Activated CD8-positive, alpha-beta memory T cell treated with anti-CD3 and anti-CD28 coated beads, Interleukin-2, amount 50 U/mL, for 4 hours (primary cell): ENCODE data around the gene ARPP21.

Source experiments
- DNase-seq: peaks from one replicate; pipeline ENCODE4 v3.0.0-alpha.2; 2020

ARPP21 gene

DNA sequence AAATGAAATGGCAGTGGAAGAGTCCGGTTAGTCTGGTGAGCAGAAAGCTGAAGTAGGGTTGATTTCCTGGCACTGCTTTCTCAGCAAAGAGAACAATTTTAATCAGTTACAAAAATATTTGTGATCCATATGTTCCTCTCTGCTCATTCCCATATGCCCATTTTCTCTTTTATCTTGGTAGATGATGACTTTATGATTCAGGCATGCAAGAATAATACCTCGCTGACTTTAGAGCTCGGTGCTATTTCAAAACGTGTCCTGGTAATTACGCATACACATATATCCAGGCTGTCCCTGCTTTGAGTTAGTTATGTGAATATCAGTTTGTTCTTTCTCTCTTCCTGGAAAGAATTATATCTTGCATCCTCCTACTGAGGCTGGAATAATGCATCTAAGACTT lies 38.5 kb downstream of the ARPP21 start:
- DNase-seq: no peak

DNA sequence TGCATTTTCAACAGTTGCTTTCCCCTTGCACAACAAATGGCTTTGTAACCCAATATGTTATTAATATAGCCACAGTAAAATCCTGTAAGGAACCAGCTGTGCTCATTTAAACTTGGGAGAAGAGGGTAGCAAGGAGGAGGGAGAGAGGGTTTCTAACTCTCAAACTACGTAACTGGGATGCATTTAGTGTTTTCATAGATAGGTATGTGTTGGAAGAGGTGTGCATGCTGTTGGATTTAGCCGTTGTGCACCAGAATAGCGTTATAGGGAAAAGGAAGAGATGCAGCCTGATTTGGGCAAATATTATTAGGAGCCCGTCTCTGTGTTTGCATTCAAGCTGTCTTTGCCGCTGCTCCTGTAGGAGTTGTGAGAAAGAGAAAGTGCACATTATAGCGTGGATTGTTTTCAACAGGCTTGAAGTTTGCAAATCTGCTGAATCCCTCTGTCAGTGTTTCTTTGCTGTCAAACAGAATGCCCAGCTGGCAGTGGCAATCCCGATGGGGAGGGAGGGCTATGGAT lies 39.4 kb downstream of the ARPP21 start:
- DNase-seq: no peak

DNA sequence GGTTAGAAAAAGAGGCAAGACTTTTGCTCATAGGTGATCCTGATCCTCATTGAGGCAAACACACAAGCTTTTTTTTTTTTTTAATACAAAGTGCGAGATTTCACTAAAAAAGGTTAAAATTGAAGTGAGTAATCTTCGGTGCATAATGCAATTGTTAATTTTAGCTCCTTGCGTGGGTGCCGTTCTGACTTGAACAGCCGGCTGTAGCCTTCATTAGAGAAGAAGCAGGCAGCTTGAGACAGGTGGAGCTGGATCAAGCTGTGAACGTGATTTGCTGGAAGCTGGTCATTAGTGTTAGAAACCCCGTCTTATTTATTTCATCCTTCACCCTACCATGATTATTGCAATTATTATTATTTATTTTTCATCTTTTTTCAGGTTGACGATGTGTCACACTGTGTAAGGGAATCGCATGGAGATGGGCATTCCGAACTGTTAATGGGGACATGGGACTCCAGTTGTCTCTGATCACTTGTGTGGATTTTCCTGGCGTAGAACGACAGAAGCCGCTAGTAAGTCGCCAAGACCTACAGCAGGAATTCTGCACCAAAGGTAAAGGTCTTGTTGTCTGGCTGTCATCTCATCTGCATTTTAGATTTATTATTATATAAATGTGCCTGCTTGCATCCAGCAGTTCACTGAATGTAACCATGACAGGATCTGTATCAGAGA lies 40.2 kb downstream of the ARPP21 start:
- DNase-seq: no peak

DNA sequence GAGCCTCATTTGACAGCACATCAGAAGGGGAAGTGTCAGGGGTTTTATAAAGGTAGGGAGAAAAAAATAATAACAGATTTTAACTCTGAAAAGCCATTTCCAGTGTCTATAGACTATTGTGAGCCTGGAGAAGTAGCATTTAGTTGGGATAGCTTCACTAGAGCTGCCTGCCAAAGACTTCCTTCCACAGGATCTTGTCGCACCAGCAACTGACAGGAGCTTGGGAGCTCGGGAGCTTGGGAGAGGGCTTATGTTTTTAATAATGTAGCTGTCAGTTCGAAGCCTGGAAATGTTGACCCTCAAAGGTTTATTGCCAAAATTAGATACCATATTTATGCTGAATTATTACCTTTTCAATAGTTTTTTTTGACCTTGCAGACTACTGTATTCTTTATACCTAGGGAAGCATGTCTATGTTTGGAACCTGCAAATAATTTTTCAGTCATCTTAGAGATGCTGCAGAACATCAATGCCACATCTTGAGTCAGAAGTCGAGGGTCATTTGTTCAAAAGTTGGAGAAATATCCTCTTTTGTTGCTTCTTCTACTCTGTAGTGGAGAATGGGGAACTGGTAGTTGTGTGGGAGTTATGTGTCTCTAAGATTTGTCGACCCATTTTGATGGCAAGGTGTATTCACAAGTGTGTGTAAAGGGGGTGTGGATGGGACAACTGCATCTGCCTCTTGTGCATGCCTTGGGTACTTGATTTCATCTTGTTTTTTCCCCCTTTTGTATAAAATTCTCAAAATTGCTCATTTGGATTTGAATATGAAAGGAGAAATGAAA lies 41.7 kb downstream of the ARPP21 start:
- no peak for DNase-seq

DNA sequence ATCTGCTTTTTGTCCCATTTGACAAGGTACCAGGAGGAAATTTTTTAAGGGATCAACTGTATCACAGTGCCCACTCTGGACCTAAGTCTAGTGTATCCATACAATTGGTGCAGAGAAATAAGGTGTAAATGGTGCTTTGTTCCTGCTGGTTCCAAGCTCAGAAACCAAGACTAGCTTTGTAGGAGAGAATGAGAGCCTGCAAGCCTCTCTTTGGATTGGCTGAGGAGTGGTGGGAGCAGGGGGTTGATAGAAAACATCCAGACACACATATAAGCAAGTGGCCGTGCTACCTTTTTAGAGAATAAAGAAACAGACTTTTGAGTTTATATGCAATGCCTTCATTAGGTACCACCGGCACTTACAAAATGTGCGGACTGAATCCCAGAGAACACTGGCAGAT lies 45.8 kb downstream of the ARPP21 start:
- no peak for DNase-seq

DNA sequence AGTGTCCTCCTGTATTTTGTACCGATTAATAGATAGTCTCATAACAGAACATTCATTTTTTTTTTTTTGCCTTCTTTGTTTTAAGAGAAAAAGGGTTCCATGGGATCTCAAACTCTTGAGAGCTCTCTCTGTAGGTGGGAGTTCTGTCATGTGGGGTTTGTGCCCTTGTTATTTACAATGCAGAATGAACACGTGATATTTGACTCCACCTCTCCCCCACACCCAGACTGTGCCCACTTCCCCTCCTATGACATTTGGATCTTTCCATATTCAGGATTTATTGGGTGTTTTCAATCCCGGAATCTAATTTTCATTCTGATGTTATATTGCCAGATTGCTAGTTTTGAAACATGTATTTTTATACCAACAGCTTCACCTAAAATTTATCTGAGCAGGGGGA lies 49.5 kb downstream of the ARPP21 start:
- no peak for DNase-seq

DNA sequence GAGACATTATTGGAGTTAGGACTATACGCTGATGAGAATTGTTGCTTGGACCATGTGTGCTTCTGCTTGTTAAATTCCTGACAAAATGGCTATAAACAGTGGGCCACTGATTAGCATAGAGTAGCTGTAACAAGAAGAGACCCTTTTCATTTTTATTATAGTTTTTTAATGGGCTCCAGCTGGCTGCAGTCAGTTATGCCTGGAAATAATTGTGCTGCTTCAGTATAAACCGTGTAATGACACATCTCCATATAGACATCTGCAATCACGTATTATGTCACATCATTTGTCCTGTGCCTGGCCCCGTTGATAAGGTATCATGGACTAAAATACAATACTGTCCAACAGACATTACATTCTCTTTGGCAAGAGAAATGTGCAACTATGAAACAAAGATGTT lies 50.9 kb downstream of the ARPP21 start:
- no peak for DNase-seq

DNA sequence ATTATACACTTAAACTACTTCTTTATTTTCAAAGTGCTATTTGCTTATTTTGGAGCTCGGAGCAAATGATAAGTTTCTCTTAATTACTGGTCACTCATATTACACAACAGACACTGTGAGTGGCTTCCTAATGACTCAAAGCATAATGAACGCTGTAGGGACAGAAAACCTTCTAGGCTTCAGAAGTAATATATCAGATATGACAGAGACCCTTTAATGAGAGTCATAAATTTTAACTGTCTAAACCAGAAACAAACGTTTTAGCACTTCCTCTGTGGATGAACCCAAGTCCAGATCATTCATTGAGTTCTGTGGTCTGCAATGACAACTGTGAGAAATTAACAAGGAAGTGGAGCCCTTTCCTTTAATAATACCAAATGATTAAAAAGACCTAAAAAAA lies 66.6 kb downstream of the ARPP21 start:
- no peak for DNase-seq

DNA sequence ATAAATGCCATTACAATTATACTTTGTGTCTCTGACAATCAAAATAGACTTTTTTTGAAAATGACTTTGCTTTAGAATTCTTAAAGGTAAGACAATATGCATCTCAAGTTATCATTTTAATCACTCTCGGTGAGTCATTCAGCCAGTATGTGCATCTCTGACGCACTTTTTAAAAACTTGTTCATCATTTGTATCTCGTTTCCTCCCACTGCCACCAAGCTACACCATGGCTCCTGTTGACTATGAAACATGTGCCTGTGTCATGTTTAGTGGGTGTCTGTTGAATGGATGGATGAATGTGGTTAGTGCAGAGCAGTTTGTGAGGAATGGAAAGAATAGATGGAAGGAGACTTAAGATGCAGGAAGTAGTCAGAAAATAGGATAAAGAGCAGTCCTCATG lies 68.6 kb downstream of the ARPP21 start:
- no peak for DNase-seq

DNA sequence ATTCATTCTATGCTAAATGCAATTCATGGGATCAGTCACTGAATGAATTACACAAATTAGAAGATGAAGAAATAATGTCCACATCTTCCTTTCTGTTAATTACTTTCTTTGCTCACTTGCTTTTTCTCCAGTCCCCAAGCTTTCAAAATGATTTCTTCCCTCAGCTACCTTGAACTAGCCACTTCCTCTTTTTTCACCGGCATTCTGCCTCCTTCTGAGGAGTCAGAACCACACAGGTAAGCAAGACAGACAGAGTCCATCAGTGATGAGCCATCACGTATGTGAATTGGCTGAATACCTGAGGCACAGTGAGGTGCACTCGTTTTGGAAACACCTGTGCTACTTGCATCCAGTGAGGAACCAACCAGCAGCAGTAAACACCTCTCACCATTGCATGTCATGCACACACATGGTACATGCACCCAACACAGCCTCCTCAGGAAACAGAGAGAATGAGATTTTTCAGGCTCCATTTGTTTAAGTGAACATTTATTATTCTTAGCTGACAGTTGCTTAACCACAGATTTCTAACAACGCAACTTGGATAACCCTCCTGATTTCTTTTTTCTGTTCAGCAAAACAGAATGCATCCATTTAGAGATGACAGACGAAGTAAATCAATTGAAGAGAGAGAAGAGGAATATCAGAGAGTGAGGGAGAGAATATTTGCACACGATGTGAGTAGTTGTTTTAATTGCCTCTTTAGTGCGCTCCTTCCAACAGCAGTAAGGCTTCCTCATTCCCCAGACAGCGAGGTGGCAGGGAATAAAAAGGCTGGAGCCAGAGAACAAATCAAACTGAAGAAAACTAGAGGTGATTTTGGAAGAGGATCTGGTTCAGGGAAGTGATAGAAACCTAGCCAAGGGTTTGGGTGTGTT lies 69.3 kb downstream of the ARPP21 start:
- DNase-seq: no peak

DNA sequence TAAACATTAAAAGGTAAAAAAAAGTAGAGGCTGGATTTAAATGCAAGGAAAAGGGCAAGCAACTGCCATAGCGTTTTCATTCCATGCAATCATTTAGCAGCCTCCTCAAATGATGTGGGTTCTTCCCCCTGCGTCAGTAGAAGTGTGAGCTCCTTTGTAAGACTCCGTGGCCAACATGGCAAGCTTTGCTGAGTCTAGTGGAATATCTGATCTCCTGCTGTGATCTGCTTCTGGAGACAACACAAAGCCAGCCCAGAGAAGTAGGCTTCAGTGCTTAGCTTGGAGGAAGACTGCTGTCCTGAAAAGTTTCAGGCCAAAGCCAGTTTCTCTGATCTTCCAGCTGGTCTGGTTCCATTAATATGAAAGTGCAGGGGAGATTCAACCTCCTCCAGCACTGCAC lies 70.4 kb downstream of the ARPP21 start:
- DNase-seq: no peak

DNA sequence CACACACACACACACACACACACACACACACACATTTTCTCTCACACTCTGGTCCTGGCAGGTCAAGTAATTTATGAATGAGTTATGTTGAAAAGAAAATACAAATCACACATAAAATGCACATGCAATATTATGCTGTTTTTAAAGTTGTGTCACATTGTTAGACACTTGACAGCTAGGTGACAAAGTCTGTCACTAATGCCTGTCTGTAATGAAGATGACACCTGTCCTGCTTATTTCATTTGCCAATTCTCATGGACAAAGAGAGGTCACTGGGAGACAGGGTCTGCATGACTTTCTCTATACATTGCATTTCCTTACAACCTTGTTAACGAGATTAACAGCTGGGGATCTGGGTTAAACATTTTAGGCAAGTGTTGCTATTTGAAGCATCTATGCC lies 71.2 kb downstream of the ARPP21 start:
- DNase-seq: no peak

DNA sequence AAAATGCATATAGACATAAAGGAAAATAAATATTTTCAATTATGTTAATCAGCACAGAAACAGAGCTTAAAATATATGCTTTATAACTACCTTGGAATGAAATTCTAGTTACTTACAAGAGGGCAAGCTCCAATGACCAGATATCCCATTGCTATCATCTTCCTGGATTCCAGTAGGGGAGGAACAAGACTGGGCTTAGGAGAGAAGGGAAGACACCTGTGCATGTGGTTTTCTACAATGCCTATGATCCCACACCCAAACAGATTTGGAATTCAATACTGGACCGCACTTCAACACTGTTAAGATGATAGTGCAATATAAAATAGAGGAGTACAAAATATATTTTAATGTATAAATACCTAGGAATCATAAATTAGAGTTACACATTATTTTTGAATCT lies 79.6 kb downstream of the ARPP21 start:
- no peak for DNase-seq

DNA sequence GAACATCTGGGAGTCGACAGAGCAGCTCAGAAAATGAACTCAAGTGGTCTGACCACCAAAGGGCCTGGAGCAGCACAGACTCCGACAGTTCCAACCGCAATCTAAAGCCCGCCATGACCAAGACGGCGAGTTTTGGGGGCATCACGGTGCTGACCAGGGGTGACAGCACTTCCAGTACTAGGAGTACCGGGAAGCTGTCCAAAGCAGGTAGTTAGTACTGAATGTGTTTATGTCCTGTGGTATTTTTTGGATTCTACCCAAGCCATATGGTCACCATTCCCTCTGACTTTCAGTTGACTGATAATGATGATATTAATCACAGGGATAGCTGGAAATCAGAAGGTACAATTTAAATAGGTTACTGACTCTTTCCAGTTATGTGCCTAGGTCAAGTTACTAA lies 82.3 kb downstream of the ARPP21 start:
- DNase-seq: no peak

DNA sequence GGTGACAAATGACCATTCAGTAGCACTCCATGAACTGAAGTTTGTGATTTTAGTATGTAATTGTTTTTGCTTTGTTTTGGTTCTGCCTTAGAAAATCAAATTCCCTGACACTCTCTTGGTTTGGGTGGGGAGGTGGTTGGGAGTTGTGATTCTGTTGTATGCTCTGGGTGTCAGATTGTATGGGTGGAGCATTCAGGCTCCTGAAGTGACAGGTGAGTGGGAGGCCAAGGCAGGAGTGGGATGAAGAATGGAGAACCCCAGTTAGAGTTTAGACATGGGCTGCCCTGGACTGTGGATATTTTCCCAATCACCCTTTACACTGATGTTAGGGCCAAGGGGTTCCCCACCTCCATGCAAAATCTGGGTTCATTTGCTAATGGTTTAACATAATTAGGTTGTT lies 83.6 kb downstream of the ARPP21 start:
- DNase-seq: no peak

DNA sequence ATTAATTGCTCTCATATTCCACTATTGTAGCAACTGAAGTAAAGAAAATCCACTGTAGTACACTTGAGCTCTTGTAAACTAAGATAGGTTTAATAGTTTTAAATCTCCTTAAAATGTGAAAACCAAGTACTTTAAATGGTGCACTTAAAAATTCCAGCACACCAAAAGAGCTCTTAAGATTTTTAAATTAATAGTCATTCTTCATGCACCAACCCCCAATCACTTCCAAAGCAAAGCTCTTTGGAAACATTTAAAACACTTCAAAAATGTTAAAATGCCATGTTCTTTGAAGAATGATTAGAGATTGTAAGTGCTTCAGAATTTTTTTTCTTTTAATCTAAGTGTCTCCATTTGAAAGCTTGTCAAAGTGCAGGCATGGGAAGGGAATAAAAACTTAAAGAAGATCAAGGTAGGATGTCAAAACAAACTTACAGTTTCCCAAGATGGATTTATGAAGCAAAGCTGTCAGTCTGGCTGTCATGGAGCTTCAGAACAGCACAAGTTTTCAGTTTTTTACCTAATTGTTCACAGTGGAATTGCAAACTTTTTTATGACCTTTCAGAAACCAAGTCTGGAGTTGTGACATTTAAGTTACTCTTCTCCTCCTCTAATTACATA lies 84.3 kb downstream of the ARPP21 start:
- DNase-seq: no peak

DNA sequence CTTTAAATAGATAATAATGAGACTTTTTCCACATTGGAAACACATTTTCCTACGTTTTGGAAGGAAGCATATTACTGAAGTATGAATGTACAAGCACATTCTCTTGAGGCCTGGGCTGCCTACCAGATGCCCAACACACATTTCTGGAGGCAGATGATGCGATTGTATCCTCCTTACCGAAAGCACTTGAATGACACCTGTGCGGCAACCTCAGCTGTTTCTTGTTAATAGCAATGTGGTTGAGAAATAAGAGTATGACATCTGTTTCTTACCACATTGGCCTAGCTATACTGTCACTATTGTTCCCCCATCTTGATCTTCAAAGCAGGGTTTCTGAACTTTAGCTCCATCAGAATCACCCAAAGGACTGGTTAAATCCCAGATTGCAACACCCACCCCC lies 84.8 kb downstream of the ARPP21 start:
- no peak for DNase-seq

DNA sequence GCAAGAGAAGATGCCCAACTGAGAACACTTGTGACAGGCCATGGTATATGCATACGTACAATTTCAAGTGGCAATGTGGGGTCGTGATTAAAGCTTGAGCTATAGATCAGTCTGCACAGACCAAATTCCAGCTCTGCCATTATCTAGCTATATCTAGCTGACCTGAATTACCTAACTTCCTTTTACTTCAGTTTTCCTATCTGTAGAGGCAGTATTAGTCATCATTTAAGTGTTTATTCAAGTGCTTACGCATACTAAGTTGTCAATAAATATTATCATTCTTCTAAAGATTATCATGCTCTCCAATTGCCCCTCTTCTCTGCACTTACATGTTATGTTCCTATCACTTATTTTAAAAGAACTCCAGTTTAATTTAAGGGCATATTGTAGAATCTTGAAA lies 87.9 kb downstream of the ARPP21 start:
- DNase-seq: no peak

DNA sequence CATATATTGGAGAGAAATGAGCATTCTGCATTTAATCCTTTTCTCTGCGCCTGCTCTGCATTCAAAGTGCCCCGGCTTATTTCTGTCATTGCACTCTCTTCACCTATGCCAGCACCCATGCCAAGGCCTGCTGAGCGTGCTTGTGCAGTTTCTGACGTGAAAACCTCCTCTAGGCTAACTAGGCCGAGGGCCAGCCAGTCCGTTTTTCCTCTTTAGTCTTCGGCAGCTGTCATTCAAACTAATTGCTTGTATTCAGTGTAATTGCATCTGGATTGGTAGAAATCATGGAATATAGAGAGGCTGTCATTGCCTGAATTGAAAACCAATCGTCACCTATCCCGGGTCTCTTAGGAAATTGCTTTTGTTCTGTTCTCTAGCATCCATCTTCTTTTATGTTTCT lies 94.0 kb downstream of the ARPP21 start:
- DNase-seq: no peak

DNA sequence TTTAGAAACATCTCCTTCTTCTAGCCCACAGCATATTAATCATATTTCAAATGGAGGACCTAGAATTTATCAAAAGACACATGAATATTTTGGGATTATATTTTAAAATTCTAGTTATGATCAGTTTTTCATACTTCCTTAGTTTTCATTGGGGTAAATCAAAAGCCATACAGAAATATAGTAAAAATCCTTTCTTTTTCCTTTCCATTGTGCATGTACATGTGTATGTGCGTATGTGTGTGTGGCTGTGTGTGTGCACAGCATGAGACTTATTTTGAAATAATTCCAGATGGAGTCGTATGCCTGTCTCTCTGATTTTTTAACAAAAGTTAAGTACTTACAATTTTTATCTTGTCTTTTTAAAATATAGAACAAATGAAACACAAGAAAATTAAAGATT lies 94.5 kb downstream of the ARPP21 start:
- DNase-seq: no peak

DNA sequence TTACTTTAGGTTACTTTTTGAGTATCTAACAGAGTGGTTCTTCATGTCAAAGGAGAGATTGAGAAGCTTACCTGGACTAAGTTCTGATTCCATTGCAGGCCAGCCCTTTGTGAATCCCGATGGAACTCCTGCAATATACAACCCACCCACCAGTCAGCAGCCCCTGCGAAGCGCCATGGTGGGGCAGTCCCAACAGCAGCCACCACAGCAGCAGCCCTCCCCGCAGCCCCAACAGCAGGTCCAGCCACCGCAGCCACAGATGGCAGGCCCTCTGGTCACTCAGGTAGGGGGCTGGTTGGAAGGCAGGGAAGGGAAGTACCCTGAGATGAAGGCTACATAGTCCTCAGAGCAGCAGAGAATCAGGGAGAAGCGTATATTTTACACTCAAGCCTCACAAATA lies 97.8 kb downstream of the ARPP21 start:
- no peak for DNase-seq

DNA sequence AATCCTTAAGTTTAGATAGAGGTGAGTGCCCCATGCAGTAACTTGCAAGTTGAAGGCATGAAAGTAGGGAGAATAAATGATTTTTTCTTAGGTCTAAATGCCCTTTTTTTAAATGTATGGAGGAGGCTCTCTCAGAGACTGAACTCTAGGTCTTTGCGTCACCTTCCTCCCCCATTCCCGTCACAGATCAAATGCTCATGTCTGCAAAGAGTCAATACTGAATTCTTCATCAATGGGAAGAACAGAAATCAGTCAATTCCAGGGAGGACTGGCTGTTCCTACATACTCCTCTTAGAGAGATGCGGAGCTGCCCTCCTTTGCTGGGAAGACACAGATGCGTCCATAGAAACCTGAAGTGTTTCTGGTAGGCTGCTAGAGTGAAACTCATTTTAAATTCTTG lies 98.2 kb downstream of the ARPP21 start:
- no peak for DNase-seq
